Stimulated activated CD4-positive, alpha-beta T cell treated with anti-CD3 and anti-CD28 coated beads, Interleukin-4, amount 100 ng/mL, for 4 hours (primary cell): ENCODE measurements around the gene TSSK2.

Experiments used
- DNase-seq, 2 experiments: peaks; one replicate each; pipeline ENCODE4 v3.0.0-alpha.2; 2020

Gene TSSK2

DNA sequence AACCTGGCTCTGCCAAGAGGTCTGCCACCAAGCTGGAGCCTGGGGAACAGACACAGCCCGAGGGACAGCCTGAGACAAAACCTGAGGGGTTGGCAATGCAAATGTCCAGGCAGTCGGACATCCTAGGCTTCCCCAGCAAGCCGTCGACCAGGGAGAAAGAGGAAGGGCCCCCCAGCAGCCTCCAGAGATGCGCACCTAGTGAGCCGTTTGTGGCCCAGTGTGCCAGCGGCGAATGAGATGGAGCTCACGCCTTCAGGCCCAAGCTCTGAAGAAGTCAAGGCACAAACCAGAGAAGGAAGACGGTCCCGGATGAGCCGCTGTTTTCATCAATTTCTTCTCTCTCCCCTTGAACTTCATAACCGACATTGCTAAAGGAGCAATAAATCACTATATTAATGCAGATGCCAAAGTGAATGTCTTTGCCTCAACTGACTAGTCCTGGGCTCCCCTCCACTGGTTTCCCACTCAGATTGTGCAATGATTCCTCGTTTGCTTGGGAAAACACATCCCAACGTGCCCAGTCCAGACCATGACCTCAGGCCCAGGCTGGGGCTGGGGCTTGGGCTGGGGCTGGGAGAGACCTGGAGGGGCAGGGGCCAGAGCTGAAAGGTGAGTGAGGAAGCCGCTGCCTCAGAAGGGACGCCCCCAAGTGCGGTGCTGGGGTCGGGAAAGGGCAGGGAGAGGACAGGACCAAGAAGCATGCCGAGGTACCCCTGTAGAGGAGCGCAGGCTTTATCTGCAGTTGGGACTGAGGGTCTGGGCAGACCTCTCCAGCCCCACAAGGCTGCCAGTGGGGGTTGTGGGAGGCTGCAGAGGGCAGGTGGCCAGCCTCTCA lies 5.4 kb upstream of the TSSK2 start:
- no peak for DNase-seq

DNA sequence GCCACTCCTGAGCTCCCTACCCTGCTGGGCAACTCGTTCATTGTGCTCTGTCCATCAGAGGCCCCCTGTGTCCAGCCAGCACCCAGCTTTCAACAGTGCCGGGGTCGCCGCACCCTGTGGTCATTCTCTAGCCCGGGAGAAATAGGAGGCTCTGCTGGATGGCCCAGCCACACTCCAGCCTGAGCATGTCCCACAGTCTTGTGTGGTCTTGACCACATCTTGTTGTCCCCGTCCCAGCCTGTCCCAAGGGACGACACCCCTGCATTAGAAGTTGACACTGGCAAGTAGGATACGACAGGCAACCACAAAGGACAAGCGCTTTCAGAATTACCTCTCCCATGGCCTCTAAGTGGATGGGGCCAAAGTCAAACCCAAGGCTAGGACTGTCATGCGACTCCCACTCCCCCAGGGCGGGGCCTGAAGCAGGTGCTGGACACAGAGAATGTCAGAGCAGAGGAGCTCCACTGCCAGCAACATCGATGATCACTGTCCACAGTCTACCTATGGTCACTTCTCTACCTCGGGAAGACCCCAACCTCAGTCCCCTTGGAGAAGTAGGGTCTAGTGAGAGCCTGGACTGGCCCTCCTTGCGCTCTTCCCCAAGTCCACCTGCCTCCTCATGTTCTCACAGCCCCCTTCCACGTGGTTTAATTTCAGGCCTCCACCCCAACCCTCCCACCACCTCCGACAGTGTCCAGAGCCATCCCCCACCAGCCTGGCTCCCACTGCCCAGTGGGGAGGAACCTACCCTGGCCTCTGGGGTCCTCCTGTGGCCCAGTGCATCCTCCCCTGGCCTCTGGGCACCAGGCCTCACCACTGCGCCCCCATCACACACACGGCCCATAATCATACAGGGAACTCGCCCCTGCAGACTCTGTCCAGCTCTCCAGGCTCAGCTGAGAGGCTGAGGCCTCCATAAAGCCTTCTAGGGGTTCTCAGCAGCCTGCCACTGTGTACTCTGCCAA lies 4.5 kb upstream of the TSSK2 start:
- DNase-seq: no peak

DNA sequence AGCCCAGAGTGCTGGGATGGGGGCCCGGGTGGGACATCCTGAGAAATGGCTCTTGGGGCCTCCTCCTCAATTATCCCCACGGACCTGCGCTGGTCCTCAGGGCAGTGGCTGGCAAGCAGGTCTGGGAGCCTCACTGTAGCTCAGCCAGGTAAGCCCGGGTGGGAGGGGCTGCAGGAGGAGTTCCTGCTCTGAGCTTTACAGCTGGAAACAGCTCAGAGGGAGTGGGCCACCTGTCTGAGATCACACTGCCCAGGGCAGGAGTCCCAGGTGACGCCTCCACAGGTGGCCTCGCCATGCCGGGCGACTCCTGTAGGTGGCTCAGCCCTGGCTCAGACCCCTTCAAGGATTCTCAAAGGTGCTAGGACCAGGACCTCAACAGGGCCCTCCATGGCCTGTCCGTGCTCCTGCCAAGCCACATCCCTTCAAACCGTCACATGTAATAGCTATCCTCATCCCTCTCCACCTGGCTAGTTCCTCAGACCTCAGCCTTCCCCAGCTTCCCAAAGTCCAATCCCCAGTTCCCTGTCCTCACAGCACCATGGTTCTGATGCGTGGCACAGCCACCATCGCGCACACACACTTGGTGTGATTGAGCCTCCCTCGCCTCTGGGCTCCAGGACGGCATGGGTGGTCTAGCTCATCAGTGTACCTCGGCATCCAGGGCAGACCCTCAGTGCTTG lies 3.6 kb upstream of the TSSK2 start:
- no peak for DNase-seq

DNA sequence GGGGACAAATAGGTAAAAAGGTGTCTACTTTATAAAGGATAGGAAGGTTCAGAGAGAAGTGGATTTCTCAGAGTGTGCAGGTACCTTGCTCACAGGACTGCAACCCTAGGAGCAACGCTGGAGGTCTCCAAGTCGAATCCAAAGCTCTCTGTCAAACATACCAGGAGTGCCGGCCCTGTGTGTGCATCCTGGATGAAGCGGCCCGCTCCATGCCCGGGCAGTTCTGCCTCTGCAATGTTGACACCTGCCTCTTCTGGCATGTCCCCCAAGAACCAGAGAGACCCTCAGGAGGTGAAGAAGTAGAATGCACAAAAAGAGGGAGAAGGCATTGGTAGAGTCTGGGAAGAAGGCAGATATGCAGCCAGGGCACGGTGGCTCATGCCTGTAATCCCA lies 3.1 kb upstream of the TSSK2 start:
- DNase-seq: no peak

DNA sequence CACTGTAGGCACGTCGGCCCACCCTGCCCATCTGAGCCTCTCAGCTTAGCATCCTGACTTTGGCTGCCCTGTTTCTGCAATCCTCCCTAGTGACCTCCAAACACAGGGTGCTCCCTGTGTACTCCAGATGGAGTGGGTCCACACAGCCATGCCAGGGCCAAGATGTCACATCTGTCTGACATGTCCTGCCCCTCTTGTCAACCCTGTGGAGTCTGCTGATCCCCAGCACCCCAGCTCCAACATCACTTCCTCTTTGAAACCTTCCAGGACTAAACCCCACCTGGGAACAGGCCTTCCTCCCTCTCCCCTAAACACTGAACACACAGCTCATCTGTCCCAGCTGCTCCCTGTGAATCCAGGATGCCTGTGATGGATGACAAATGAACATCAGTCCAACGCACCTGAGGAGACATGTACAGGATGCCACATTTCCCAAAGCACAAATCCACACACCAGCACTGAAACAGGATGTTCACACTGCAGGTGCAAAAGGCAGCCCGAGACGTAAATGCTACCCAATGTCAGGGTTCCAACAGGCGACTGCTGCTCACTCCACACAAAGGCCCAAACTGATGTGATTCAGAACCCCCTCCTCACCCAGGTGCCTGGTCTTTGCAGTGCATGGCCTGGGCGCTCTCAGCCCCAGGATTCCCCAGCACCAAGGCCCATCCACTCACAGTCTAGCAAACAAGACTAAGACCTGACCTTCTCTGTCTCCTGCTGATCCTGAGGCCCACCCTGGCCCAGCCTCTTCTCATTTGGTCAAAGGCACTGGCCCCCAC lies 2.0 kb upstream of the TSSK2 start:
- no peak for DNase-seq

DNA sequence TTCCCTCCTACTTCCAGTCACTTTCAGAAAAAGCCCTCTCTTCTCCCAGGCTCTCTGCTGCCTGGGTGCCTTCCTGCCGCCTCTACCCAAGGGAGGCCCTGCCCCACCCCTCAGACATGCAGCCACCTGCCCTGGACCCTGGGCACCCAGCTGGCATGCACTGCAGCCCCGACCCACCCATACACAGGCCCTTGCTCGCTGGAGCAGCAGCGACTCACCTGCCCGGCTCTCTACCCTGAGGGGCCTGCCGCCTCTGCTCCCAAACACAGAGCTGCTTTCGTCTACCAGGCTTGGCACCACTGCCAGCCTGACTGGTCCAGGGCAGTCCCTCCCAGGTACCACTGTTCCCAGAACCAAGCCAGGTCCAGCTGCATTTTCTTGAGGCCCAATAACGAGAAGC lies 1.2 kb upstream of the TSSK2 start:
- DNase-seq: no peak

DNA sequence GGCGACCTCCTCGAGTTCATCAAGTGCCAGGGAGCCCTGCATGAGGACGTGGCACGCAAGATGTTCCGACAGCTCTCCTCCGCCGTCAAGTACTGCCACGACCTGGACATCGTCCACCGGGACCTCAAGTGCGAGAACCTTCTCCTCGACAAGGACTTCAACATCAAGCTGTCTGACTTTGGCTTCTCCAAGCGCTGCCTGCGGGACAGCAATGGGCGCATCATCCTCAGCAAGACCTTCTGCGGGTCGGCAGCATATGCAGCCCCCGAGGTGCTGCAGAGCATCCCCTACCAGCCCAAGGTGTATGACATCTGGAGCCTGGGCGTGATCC lies 542 bp downstream of the TSSK2 start:
- DNase-seq: no peak

DNA sequence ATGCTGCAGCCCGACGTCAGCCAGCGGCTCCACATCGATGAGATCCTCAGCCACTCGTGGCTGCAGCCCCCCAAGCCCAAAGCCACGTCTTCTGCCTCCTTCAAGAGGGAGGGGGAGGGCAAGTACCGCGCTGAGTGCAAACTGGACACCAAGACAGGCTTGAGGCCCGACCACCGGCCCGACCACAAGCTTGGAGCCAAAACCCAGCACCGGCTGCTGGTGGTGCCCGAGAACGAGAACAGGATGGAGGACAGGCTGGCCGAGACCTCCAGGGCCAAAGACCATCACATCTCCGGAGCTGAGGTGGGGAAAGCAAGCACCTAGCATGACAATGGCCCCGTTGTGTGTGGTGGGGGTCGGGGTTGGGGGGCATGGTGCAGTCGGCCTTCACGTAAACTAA lies 1.0 kb downstream of the TSSK2 start:
- DNase-seq: no peak

DNA sequence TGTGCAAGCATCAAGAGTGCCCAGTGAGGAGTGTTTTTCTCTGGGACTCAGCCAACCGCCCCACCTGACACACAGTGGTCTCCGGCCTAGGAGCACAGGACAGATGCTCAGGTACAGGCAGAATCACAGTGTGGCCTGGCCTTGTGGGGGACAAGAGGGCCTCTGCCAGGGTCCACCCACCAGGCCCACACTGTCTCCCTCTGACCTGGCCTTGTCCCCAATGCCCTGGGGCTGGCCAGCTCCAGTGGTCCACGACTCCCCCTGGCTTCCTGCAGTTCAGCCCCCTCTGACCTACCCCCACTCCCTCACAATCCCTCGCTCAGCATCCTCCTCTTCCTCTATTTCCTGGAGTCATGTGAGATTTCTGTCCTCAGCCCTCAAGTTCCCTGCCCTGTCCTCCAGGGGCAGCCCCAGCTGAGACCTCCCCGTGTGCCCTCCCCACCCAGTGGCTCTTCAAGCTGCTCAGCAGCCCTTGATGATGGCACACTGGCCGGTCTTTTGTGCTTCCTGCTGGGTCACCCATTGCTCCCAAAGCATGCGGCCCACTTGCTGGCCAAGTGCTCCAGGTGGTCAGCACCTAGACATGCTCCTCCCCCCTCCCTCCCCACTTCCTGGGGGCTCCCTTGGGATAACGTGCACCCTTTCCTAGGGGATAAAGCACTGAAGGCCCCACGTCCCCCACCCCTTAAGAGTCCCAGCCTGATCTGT lies 1.7 kb downstream of the TSSK2 start:
- no peak for DNase-seq

DNA sequence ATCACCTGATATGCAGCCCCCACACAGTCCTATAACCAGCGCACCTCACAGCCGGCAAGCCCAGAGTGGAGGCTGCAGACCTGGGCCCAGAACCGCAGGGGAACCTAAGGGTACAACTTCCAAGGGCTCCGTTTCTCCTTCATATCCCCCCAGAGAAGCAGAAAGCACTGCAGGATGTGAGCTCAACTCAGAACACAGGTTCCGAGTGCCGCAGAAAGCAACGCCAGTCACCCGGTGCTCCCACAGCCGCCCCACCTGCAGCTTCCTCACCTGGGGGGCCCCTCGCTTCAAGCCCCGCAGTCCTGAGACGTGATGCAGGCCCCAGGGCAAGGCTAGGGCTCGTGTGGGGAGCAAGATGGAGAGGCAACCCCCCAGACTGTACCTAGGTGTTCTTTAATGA lies 2.5 kb downstream of the TSSK2 start:
- DNase-seq: no peak

DNA sequence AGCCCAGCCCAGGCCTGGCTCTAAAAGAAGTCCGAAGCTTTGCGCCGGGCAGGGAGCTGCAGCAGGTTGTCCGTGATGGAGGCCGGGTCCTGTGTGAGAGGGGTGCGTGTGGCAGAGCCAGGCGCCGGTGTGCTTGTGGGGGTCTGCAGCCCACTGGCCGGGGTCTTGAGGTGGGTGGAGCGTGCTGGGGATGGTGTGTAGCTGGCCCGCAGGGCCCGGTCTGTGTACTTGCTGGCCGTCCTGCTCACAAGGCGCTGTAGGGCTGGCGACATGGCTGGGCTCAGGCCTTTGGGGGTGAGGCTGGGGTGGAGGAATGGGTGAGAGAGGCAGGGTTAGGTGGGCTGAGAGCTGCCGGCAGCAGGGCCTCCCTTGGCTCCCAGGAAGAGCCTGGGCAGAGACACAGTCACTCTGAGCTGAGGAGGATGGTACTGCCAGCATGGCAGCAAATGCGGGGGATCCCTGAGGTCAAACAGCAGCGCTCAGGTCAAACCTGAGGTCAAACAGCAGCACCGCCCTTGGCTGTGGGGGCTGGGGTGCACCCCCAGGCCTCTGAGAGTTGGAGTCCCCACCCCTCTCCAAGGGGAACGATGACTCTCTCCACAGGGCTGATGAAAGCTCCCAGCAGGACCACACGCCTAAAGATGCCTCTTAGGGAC lies 3.2 kb downstream of the TSSK2 start:
- DNase-seq: no peak

DNA sequence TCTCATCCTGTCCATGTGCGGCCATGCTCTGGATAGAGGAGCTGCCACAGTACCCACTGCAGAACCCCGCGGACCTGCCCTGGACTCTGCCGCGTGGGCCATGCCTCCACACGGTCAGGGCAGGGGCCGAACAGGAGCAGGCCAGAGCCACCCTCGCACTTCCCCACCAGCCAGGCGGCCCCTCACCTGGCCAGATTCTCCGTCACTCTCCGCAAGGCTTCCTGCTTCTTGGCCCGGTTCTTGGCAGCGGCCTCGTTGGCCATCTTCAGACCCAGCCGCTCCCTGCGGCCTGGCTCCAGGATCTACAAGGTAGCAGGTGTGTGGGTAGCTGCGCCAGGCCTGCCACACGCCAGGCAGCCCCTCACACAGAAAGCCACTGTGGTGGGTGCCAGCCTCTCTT lies 3.8 kb downstream of the TSSK2 start:
- no peak for DNase-seq

DNA sequence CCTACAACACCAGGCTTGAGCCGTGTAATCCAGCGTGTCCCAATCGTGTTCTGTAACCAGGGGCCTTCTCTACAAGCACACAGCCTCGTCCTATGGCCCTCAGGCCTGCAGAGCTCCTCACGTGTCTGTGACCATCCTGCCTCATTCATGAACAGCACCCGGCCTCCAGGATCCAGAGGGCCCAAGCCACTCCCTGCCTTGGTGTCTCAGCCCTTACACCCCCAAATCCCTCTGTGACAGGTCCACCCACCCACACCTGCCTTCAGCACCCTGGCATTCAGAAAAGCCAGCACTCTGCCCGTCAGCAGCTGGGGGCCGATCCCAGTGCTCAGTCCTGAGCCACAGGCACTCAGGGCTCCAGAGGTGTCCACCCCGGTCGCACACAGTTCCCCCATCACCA lies 5.8 kb downstream of the TSSK2 start:
- no peak for DNase-seq

DNA sequence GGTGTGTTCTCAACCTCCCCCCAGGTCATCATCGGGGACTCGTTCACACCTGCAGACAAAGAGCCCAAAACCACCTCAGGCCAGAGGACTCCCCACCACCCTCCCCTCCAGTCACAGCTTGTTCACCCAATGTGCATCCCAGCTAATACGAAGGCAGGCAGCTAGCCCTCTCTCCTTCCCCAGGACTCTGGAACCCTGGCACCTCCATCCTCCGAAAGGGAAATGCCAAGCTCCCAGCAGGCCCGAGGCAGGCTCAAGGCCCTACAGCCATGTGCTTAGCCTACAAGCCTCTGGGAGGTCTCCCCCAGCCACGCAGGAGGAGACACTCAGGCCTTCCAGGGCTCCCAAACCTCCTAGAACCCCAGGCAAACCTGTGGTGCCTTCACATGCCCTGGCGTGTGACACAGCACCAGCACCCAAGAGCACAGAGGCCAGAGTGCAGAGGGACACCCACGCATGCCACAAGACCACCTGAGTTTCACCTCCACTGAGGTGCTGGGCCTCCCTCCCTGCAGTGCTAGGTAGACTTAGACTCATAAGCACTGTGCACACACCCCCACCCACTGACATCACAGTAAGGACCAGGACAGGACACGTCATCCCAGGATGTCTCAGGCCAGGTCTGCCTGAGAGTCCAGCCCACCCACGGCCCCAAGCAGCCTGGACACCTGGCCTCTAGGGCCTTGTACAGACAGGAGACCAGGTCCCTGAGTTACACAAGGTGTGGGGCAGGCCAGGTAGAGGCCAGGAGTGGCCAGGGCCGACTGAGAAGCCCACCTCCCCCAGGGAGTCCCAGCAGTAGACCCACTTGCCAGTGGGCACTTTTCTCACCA lies 6.5 kb downstream of the TSSK2 start:
- DNase-seq: no peak

DNA sequence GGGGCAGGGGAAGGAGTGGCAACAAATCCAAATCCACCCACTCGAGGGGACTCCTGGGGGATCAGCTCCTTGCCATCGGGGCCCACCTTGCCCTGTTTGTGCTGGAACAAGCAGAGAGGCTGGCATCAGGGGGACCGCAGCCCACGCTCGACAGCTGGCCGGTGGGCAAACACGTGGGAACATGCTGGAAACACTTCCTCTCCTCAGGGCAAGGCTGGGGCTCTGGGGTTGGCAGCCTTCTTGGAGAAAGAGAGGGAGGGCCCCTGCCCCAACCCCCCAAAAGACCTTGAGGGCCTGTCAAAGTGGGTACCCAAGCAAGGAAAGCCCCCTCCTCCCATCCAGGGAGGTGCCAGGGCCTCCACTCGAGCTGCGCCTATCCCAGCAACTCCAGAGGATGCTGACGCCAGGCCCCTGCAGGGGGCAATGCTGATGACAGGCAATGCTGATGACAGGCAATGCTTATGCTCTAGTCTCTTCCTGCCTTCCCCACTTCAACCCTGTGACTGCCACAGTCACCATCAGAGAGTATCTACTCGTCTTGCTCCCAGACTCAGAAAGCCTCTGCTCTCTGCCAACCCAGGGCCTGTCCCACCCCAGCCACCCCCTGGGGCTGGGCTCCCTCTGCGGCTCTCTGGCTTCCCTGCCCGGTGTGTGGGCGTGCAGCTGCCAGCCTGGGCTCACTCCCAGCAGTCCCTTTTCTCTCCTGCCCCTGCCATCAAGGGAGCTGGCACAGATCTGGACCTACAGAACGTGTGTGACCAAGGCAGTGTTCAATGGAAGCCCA lies 7.3 kb downstream of the TSSK2 start:
- no peak for DNase-seq

DNA sequence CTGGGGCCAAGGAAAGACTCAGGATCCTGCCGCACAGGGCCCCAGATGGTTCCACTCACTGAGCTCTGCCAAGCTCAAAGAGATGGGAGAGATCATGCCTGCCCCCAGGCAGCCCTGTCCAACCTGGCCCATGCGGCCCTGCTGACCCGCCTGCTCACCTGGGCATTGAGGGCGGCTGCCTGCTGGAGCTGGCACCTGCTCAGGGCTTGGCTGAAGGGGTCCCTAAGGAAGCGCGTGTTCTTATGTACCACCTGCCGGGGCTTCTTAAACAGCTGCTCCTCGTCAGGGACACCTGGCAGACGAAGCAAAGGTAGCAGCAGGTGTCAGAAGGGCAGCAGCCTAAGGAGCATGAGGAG lies 7.9 kb downstream of the TSSK2 start:
- no peak for DNase-seq

DNA sequence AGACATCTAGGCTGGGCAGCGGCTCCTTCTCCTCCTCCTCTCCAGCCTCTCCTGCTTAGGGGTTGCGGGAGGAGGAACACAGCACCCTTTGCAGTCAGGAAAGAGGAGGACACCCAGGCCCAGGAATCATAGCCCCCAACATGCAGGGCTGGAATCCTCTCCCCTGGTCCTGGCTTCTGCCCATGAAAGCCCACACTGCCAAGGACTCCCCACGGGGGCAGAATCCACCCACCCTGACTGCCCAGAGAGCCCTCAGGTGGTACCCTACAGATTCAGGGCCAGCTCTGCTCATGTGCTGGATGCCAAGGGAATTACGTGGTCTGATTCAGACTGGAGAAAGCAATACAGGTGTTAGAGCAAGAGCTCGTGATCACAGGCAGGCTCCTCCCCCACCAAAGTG lies 8.9 kb downstream of the TSSK2 start:
- DNase-seq: no peak

DNA sequence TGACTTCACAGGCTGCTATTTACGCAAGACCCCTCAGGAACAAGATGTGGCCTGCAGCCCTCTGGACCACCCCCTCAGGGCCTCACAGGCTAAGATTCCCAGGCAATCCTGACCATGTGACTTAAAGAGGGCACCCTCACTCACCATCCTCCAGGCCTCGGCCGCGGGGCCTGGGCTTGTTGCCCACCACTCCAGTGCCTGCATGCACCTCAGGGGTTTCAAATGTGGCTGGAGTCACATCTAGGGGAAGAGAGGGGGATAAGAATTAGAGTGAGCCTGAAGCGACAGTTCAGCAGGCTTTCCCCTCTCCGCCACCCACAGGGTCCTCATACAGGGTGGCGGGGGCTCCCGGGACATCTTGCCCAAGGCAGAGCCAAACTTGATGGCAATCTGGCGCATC lies 11.3 kb downstream of the TSSK2 start:
- DNase-seq: no peak

DNA sequence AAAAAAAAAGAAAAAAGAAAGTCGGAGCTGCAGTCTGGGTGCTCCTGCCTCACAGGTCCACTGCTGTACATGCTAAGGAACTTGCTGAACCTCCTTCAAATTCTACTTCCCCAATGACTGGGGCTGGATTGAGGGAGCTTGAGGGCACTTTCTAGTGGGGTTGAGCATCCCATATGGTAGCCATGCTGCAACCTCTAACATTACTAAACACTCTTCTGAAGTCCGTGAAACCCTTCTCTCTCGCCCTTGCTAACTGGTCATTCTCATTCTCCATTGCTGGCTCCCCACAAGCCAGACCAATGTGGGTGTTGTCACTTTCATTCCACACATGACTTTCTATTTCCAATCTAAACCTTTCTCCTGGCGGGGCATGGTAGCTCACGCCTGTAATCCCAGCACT lies 12.1 kb downstream of the TSSK2 start:
- no peak for DNase-seq

DNA sequence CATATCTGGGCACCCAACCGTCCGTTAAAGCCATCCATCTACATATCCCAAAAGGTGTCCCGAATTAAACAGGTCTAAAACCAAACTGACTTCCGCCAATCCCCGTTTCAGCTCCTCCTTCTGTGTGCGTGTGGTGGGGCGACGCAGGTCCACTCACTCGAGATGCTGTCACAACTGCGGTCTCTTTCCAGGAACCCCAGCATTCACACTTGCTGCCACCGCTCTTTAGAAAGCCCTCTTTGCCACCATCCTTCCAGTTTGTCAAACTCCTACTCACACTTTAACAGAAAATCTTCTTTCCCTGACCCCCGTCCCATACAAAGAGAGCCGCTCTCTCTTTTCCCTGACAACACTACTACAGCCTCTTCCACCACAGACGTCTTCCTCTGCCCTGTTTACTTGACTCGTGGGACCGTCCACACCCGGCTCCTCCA lies 12.9 kb downstream of the TSSK2 start:
- peak in 1 of 2 experiments; percentile 16 for DNase-seq
